Astrocyte (in vitro differentiated cells and primary cell): Measurements from ENCODE around the gene CMTM4. TPM values are rescaled to one million over a fixed set of nuclear protein-coding genes. Genes with fewer than 3 reads are reported as not detected.
A peak's percentile ranks its signal among the peaks of the same experiment; 100 is the strongest.

Experiments used
- DNase-seq: peaks from one replicate; pipeline ENCODE4 v3.0.0-alpha.2; 2010; ENCODE audit warnings: low read depth
- FAIRE-seq: peaks from 2 replicates; lab custom pipeline; 2011; peaks lifted over from hg19 to GRCh38; lab: Jason Lieb, UNC
- H2AFZ ChIP-seq: 2 replicates; pipeline ENCODE4 v1.6.0; 2012; ENCODE audit warnings: low read depth, low read length, inconsistent platforms
- H3K27ac ChIP-seq: 2 replicates; pipeline ENCODE4 v1.5.1; 2011; ENCODE audit warnings: low read depth, low read length, inconsistent platforms
- H3K27me3 ChIP-seq: 2 replicates; pipeline ENCODE4 v1.6.0; 2011; ENCODE audit warnings: low read length, inconsistent platforms; ENCODE audit not compliant: insufficient read depth
- H3K36me3 ChIP-seq: 2 replicates; pipeline ENCODE4 v1.5.1; 2011; ENCODE audit warnings: low read length, inconsistent platforms; ENCODE audit not compliant: insufficient read depth
- H3K4me1 ChIP-seq: 2 replicates; pipeline ENCODE4 v1.5.1; 2011; ENCODE audit warnings: low read length, inconsistent platforms; ENCODE audit not compliant: insufficient read depth
- H3K4me2 ChIP-seq: 2 replicates; pipeline ENCODE4 v1.6.0; 2012; ENCODE audit warnings: low read length, inconsistent platforms
- H3K4me3 ChIP-seq: 2 replicates; pipeline ENCODE4 v1.5.1; 2011; ENCODE audit warnings: low read depth, mild to moderate bottlenecking, low read length, inconsistent platforms; ENCODE audit not compliant: insufficient read depth
- H3K79me2 ChIP-seq: 2 replicates; pipeline ENCODE4 v1.6.0; 2012; ENCODE audit warnings: mild to moderate bottlenecking, low read length, inconsistent platforms; ENCODE audit not compliant: insufficient read depth
- H3K9ac ChIP-seq: 2 replicates; pipeline ENCODE4 v1.6.0; 2012; ENCODE audit warnings: mild to moderate bottlenecking, low read length, inconsistent platforms
- H3K9me3 ChIP-seq: 2 replicates; pipeline ENCODE4 v1.5.1; 2012; ENCODE audit warnings: low read depth, mild to moderate bottlenecking, low read length, inconsistent platforms; ENCODE audit not compliant: insufficient read depth
- H4K20me1 ChIP-seq: 2 replicates; pipeline ENCODE4 v1.6.0; 2012; ENCODE audit warnings: low read length, inconsistent platforms; ENCODE audit not compliant: insufficient read depth
- H3K27ac Mint-ChIP-seq: one replicate; pipeline ENCODE4 v1.8.0; 2021; ENCODE audit warnings: mild to moderate bottlenecking, mixed read lengths; ENCODE audit not compliant: unreplicated experiment
- H3K27me3 Mint-ChIP-seq: one replicate; pipeline ENCODE4 v1.8.0; 2021; ENCODE audit warnings: low read depth, mixed read lengths; ENCODE audit not compliant: unreplicated experiment
- H3K36me3 Mint-ChIP-seq: one replicate; pipeline ENCODE4 v1.8.0; 2021; ENCODE audit warnings: low read depth, mixed read lengths; ENCODE audit not compliant: unreplicated experiment
- H3K4me1 Mint-ChIP-seq: one replicate; pipeline ENCODE4 v1.8.0; 2021; ENCODE audit warnings: low read depth, mixed read lengths; ENCODE audit not compliant: unreplicated experiment
- H3K4me3 Mint-ChIP-seq: one replicate; pipeline ENCODE4 v1.8.0; 2021; ENCODE audit warnings: mild to moderate bottlenecking, moderate library complexity, mixed read lengths; ENCODE audit not compliant: unreplicated experiment
- H3K9me3 Mint-ChIP-seq: one replicate; pipeline ENCODE4 v1.8.0; 2021; ENCODE audit warnings: mild to moderate bottlenecking, mixed read lengths; ENCODE audit not compliant: unreplicated experiment
- CTCF ChIP-seq: IDR thresholded peaks from 2 replicates; pipeline ENCODE4 v1.5.1; 2011; ENCODE audit warnings: low read depth, mild to moderate bottlenecking, inconsistent platforms, low read length, moderate library complexity; ENCODE audit not compliant: insufficient read depth
- EZH2 ChIP-seq: IDR thresholded peaks from 2 replicates; pipeline ENCODE4 v1.6.1; 2012; ENCODE audit warnings: mild to moderate bottlenecking, low read length, inconsistent platforms; ENCODE audit not compliant: insufficient read depth
- total RNA-seq: library from RNA; stranded (reverse); gene quantifications from 2 replicates; pipeline ENCODE4 v1.2.1, GENCODE V29; 2021

Gene CMTM4
- total RNA-seq, 1 donor from 2014 or later = 20.9 TPM

DNA sequence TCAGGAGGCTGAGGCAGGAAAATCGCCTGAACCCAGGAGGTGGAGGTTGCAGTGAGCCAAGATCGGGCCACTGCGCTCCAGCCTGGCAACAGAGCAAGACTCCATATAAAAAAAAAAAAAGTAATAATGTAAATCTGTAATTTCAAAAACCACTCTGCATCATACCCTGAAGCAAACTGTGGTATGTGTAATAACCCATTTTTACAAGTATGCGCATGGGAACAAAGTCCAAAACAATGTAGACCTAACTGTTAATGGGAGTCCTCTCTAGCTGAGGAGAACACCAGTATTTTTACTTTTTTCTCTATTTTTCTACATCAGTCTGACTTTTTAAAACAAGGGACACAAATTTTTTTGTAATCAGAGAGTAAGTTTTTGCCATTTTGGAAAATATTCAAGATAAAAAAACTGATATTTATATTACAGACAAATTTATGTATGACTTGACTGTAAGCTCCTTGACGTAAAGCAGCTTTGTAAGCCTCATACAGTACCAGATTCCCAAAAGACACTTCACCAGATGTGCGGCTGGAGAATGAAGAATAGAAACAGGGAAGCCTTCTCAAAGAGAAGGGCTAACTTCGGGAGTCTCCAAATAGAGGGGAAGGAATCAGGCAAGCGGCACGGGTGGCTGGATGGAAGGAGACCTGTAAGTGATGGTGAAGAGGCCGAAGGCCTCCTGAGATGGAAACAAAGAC is 25.7 kb downstream of the CMTM4 start:
- FAIRE-seq = no peak
- Histone ChIP-seq H3K4me2 (no peak overlapping the region), H3K9me3 (no peaks in the 10 kb centered on the region), H2AFZ (no peak overlapping the region), H3K79me2 (no peaks in the 10 kb centered on the region), H4K20me1 (peaks cover 5% of the 10 kb centered on the region), H3K4me3 (no peak overlapping the region), H3K9ac (no peak overlapping the region), H3K27me3 (no peaks in the 10 kb centered on the region), H3K27ac (no peak overlapping the region), H3K4me1 (no peaks in the 10 kb centered on the region), H3K36me3 (no peaks in the 10 kb centered on the region)
- no peaks in the 10 kb centered on the region for H3K4me1 Mint-ChIP-seq
- DNase-seq = no peak
- TF ChIP-seq EZH2 (no peak), CTCF (no peak)
- peaks cover 2% of the 10 kb centered on the region for H3K36me3 Mint-ChIP-seq
- H3K9me3 Mint-ChIP-seq = no peaks in the 10 kb centered on the region
- H3K4me3 Mint-ChIP-seq = no peak overlapping the region
- H3K27ac Mint-ChIP-seq = no peak overlapping the region
- H3K27me3 Mint-ChIP-seq = no peaks in the 10 kb centered on the region

DNA sequence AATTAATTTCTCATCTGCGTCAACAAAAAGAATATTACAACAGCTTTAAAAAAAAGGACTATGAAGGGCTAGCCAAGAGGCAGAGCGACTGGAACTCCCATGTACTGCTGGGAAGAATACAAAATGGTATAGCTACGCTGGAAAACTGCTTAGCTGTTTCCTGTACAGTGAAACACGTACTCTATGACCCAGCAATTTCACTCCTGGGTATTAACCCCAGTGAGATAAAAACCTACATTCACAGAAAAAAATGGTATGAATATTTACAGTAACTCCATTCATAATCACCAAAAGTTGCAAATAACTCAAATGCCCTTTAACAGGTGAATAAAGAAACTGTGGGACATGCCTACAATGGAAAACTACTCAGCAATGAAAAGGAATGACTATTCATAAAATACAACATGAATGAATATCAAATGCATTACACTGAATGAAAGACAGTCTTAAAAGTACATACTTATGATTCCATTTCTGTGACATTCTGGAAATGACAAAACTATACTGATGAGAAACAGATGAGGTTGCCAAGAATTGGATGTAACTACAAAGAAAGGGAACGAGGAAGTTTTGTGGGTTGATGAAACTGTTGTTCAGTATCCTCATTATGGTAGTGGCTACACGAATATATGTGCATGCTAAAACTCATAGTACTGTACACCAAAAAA is 27.6 kb downstream of the CMTM4 start:
- no peak overlapping the region for H3K9ac ChIP-seq
- no peak overlapping the region for H3K27ac Mint-ChIP-seq
- H3K4me3 ChIP-seq = no peak overlapping the region
- H3K36me3 Mint-ChIP-seq = peaks cover 2% of the 10 kb centered on the region
- no peak overlapping the region for H3K4me3 Mint-ChIP-seq
- DNase-seq (peak; percentile 46), FAIRE-seq (peak; percentile 49)
- H3K4me2 ChIP-seq = no peak overlapping the region
- no peaks in the 10 kb centered on the region for H3K36me3 ChIP-seq
- peaks cover 2% of the 10 kb centered on the region for H4K20me1 ChIP-seq
- no peaks in the 10 kb centered on the region for H3K79me2 ChIP-seq
- H3K27ac ChIP-seq = no peak overlapping the region
- TF ChIP-seq EZH2 = no peak
- TF ChIP-seq CTCF = no peak
- H3K9me3 ChIP-seq = no peaks in the 10 kb centered on the region
- no peaks in the 10 kb centered on the region for H3K27me3 ChIP-seq
- no peak overlapping the region for H2AFZ ChIP-seq
- no peaks in the 10 kb centered on the region for H3K4me1 ChIP-seq
- no peaks in the 10 kb centered on the region for H3K9me3 Mint-ChIP-seq
- H3K27me3 Mint-ChIP-seq = no peaks in the 10 kb centered on the region
- no peaks in the 10 kb centered on the region for H3K4me1 Mint-ChIP-seq

DNA sequence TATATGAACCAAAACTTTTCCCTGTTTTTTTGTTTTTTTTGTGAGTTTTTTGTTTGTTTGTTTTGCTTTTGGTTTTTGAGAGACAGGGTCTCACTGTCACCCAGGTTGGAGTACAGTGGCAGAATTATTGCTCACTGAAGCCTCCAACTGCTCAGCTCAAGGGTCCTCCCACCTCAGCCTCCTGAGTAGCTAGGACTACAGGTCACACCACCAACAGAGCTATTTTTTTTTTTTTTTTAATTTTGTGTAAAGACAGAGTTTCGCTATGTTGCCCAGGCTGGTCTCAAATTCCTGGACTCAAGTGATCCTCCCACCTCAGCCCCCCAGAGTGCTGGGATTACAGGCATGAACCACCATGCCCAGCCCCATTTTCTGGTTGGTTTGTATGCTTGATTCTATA is 28.6 kb downstream of the CMTM4 start:
- Histone ChIP-seq H3K36me3 (no peaks in the 10 kb centered on the region), H3K27me3 (no peaks in the 10 kb centered on the region), H3K27ac (no peak overlapping the region), H4K20me1 (no peaks in the 10 kb centered on the region), H3K9ac (no peak overlapping the region), H3K4me1 (no peaks in the 10 kb centered on the region), H3K4me2 (no peak overlapping the region), H3K79me2 (no peaks in the 10 kb centered on the region), H3K4me3 (no peak overlapping the region), H2AFZ (no peak overlapping the region), H3K9me3 (no peaks in the 10 kb centered on the region)
- no peak for TF ChIP-seq EZH2
- TF ChIP-seq CTCF = no peak
- Mint-ChIP-seq H3K36me3 (peaks cover 2% of the 10 kb centered on the region), H3K9me3 (no peaks in the 10 kb centered on the region), H3K4me1 (no peaks in the 10 kb centered on the region), H3K4me3 (no peak overlapping the region), H3K27ac (no peak overlapping the region), H3K27me3 (no peaks in the 10 kb centered on the region)
- no peak for FAIRE-seq
- no peak for DNase-seq
